NCI-H524 (cell line): Measurements from ENCODE around the gene ASIC4.

Experiments used
- DNase-seq, 2 experiments: peaks; one replicate each; lab custom pipeline; 2025; lab: John Stamatoyannopoulos, UW

Gene ASIC4

DNA sequence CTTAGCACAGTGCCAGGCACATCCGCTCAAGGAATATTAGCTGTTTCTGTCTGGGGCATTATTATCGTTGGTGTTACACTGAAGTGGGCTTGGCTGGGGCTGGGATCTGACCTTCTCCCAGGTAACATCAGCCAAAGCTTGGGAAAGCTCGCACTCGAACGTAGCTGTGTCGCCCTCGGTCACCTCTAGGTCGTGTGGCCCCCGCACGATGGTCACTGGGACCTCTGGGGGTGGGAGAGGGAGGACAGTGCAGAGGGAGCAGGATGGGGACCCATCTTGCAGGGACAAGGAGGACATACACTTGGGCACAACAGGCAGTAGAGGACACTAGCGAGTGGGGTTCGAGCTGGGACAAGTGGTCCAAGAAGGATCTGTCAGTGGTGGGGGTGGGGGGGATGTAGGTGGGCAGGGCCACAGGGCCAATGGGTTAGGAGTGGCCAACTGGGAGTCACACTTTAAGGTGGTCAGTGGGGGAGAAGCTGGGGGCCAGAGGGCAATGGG, 39.2 kb downstream of the ASIC4 start:
- no peak for DNase-seq

DNA sequence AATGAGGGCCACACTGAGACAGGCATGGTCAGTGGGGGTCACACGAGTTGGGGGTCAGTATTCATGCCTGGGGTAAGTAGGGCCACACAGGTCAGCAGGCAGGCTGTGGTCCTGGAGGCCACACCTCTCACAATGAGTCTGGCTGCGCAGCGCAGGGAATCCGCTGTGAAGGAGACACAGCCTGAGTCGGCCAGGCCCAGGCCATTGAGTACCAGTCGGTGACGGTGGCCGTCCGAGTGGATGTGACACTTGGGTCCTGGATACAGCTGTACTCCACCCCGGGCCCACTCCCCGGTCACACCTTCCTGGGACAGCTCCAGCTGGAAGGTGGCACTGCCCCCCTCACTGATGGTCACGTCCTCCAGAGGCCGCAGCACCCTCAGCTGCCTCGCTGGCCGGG, 40.1 kb downstream of the ASIC4 start:
- no peak for DNase-seq

DNA sequence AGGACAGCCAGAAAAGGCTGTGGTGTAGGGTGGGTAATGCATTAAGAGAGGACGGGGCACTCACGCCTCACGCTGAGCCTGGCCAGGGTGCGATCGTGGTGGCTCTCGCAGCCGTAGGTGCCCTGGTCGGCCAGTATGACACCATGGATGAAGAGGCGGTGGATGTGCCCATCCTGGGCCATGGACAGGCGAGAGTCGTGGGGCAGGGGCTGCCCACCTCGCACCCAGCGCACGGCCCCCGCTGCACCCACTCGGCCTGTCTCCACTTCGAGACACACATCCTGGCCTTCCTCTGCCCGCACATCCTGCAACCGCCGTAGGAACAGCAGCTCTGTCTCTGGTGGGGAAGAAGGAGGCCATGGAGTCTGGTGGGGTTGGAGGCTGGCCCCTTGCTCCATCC, 41.7 kb downstream of the ASIC4 start:
- no peak for DNase-seq

DNA sequence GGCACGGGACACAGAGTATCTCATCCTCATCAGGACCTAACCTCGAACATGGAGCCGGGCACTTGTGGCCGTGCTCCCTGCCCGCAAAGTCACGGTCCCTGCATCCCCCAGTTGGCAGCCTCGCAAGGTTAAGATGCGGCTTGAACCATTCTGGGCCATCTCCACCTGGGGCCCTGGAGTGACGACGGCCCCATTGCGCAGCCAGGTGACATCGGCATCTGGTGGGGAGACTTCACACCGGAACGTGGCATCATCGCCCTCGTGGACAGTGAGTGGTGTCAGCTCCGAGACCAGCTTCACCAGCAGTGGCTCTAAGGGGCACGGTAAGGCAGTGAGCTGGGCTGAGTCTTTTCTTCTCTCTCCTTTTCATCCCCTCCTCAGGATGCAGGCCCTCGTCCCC, 42.1 kb downstream of the ASIC4 start:
- no peak for DNase-seq

DNA sequence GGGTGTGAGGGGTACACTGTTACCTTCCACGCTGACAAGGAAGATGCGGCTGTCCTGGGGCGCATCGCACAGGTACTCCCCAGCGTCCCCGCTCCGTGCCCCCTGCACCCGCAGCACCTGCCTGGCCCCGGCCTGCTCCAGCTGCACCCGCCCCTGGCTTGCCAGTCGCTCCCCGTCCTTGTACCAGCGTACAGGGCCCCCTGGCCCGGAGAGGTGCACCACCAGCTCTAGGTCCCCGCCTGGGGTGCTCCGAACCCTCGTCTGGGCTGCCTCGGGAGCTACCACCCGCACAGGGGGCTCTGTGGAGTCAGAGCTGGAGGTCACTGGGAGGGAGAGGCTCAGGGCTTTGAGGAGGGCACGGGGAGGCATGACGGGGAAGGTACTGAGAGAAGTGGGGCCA, 43.0 kb downstream of the ASIC4 start:
- DNase-seq, result no peak

DNA sequence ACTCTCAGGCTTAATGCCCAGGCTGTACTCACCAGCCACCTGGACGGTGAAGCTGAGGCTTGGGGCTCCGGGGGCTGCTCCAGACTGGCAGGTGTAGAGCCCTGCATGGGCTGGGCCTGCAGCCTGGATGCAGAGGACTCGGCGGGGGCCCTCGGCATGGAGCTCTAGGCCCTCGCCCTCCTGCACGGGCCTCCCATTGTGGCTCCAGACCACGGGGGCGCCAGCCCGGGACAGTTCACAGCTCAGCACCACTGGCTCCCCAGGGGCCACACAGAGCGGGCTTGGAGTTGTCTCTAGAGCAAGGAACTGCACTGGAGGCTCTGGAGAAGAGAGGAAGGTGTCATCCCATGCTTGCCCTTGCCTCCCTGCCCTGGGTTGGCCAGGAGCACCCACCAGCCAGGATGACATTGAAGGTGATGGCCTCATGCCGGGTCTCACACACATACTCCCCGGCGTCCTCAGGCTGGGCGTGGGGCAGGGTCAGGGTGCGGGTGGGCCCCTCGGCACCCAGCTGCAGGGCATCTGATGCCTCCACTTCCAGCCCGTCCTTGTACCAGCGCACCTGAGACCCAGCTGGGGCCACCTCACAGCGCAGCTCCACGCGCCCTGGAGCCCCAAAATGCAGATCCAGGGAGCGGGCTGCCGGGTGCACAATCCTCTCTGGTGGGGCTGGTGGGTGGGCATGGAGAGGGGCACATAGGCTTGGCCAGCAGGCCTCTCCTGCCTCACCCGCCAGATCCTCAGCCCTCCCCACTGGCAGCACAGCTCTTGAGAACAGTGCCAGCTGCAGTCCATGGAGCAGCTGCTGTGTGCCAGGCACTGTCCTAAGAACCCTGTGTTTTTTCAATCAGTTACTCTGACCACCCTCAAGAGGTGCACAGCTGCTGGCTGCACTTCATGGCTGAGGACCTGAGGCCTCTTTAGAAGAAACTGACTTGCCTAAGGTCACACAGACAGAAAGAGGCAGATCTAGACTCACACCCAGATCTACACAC, 43.8 kb downstream of the ASIC4 start:
- DNase-seq, result peak in 1 of 2 experiments; percentile 23

DNA sequence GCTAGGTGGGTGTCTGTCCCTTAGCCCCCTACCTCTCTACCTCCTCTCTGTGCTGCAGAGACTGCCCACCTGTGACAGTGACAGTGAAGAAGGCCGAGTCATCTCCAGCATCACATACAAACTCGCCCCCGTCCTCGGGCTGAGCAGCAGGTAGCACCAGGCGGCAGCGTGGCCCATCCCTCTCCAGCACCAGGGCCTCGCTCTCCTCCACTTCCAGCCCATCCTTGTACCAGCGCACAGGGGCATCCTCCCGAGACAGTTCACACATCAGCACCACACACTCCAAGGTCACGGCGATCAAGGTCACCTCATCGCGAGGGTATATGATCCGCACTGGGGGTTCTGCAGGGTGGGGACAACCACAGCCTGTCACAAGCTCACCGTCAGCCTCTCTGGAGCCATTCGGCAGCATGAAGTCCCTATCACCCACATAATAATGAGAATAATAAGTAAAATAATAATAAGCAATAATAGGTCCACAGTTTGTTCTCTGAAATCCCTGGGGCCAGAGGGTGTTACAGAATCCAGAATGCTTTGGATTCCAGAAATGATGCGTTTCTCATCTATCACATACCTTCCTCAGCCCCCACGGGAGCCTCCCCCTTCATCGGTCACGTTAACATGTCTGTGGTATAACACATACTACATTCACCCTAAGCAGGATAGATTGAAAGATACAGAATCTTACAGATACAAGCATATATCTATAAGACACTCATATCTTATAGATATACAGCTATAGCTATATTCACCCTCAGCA, 45.1 kb downstream of the ASIC4 start:
- DNase-seq, result no peak

DNA sequence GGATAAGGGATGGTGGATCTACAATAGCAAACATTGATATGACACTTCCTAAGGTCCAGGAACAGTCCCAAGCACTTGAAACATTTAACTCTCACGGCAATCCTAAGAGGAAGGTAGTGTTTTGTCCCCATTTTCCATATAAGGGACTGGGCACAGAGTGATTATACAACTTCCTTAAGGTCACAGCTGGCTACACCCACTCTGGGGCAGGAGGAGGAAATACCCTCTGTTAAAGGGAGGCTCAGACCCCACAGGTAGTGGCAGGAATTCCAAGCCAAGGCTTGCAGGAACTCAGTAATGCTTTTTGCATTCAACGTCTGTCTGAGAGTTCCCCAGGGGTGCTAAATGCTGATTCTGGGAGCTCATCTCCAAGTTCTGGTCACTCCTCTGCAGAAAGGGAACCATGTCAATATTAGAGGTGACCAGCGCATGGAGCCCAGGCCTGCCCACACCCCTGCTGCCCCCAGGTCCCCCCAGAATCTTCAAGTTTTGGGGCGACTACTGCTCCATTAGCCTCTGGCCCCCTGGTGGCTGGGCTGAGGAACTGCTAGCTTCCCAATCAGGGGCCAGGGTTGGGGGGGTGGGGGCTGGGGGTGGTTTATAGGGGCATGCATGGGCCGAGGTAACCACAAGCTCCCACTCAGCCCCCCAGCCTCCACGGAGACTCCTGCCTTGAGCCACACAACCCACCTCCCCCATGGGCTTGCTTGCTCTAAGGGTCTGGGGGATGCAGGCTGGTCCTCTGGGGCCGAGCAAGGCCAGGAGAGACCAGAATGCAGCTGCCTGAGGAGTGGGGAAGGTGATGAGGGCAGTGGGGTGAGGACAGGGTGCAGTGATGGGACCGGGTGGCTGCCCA, 46.0 kb downstream of the ASIC4 start:
- no peak for DNase-seq

DNA sequence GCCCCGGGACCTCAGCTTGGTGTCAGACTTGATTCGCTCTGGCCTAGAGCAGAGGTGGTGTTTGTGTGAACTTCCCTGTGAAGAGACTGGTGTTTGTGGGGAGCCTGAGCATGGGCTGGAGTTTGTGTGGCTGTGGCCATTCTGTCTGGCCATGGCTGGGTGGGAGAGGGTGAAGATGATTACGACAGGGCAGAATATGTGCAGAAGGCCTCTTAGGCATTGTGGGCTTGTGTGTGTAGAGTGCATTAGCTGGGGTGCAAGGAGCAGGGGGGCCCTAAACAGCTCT, 46.6 kb downstream of the ASIC4 start:
- DNase-seq, result no peak

DNA sequence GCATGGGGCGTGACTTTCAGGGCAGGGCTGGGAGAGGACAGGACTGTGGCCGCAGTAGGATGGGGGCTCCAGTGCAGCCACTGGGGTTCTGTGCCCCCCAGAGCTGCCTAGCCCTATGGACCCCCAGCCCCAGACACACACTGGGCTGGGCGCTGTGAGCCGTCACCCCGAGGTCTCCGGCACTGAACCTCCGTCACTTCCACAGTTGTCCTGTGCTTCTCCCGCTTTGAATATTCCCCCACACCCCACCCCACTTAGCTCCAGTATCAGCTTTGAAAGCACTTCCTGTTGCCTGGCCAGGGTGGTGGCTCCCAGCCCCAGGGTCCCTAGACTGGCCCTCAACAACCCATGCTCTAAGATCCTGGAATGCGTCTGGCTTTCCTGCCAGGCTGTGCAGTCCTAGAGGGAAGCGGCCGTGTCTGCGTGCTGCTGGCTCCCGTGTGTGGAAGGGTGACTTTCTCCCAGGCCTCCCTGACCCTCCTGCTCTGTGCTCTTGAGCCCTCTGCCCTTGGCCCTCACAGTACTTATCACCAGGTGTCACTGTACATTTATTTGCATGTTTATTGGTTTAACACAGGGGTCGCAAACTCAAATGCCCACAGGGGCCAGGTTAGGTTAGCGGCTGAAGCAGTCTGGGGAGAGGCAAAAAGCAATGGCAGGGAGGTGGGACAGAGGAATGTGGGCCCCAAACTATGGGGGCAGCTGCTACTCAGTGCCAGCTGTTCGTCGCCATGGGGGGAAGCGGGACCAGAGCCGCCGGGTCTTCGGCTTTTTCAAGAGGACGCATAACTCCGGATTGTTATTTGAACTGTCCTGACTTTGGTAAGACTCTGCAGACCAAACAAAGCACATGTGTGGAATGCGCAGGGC, 47.1 kb downstream of the ASIC4 start:
- no peak for DNase-seq

DNA sequence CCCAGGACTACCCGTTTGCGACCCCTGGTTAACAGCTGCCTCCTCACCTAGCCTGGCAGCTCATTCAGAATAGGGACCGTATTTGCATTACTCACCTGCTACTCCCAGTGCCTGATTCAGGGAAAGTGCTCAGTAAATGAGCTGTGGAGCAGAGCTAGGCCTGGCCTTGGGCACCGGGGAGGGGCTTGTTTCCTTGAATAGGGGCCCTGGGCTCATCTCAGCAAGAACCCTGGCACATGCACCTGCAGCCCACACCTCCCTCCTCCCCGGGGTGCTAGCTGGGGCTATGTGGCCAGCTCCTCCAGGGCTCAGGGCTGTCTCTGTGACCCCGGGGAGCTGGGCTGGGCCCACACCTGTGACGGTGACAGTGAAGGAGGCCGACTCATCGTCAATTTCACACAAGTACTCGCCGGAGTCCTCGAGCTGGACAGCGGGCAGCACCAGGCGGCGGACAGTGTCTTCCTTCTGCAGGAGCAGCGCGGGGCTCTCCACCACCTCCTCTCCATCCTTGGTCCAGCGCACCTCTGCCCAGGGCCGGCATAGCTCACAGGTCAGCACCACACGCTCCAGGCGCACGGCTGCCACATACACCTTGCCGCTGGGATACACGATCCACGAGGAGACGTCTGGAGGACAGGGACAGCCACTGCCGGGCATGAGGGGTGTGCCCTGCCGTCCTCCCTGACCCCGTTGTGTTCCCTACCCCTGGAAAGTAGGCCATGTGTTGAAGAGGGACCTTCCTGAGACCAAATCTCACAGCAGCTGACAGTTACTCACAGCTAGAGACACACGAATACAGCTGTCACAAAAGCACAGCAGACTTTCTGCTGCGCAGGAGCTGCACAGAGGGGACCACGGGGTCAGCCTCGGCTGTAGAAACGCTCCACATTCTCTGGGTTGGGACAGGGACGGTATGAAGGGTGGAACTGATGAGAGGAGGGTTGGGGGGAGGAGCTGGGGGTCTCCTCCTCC, 48.1 kb downstream of the ASIC4 start:
- no peak for DNase-seq

DNA sequence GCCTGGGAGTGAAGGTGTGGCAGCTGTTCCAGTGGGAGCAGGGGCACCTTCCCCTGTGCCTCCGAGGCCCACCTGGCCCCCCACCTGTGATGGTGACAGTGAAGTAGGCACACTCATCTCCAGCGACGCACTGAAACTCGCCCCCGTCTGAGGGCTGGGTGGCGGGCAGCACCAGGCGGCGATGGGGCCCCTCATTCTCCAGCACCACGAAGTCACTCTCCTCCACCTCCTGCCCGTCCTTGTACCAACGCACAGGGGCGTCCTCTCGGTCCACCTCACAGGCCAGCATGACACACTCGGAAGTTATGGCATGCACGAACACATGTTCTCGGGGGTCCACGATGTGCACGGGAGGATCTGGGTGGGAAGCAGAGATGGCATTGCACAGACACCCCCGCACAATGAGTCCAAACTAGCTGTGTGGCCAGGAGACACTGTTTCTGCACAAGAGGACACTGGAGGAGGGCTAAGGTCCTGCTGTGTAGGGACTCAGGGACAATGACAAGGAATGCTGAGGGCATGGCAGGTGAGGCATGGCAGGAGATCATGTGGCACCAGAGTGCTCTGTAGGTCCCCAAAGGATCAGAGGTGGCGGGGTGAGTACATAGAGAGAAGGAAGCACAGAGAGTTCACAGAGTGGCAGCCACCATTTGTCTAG, 49.1 kb downstream of the ASIC4 start:
- no peak for DNase-seq

DNA sequence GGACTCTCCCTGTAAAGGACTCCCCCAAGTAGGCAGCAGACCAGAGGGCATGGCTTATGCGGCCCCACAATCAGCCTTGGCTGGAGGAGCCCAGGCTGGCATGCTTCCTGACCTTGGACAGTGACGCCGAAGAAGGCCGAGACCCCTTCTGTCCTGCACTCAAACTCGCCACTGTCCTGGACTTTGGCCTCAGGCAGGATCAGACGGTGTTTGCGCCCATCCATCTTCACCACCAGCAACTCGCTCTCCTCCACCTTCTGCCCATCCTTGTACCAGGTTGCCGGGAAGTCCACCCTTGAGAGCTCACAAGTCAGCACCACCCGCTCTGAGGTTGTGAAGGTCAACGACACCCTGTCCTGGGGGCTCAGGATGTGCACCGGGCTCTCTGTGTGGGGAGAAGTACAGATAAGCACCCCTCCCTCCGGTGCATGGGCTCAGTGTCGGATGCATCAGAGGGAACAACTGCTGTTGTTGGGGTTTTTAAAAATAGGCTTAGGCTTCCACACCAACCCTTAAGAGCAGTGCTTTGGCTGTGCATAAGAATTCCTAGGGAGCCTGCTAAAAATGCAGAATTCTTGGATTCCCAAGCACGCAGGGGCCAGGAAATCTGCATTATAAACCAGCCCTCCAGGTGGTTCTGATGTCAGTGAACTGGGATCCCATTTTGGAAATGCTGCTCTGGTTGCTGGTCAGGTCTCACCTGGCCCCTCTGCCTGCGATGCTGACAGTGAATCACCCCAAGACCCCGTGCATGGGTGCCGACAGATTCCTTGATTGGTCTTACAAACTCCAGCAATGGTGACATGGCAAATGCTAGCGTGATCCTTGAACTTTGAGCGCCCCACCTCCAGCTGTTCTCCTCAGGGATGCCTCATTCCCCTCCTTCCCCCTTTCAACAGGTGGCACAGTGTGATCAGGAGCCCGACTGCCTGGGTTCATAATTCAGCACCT, 51.1 kb downstream of the ASIC4 start:
- no peak for DNase-seq

DNA sequence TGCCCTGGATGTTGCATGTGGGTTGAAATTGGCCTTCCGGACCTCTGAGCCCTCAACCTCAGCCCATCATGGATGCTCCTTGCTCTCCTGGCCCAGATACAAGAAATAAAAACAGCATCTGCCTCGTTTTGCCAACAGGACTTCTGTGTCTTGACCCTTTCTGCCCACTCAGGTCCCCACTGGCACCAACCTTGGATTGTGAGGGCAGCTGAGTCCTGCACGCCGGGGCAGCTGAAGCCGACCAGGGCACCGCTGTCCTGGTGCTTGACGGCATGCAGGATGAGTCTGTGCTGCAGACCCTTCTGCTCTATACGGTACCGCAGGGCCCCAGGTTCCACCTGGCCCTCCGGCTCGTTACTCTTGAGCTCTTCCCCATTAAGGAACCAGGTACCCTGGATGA, 52.4 kb downstream of the ASIC4 start:
- no peak for DNase-seq

DNA sequence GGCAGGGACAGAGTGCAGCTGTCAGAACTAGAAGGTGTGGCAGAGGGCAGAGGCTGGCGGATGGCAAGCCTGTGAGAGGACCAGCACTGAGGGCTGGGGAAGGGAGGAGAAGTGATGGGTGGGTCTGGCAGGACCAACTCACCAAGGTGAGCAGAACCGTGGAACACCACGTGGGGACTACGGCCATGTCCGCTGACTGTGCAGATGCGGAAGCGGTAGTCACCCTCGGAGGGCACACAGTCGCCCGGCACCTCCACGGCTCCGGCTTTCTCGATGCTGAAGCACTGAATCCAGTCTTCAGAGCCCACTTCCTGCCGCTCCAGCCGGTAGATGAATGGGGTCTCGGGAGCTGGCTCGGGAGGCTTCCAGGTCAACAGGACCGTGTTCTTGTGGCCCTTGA, 52.8 kb downstream of the ASIC4 start:
- DNase-seq, result no peak

DNA sequence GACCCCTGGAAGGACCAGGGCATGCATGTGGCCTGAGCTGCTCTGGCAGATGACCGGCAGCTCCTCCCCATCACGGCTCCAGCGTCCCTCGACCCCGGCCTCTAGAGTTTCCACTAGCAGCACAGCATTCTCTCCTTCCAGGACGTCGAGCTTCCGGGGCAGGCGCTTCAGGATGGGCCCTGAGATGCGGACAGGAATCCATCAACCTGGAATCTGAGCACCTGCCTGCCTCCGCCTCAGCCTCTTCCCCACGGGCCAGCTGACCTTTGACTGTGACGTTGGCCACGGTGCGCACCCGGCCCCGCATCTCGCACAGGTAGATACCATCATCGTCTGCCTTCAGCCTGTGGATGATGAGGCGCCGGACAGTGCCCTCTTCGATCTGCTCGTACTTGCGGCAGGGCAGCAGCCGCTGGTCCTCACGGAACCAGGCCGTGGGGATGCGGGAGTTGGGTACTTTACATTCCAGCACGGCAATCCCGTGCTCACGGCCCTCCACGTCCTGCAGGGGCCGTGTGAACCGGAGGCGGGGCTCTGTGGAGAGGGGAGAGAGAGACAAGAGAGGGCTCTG, 53.6 kb downstream of the ASIC4 start:
- DNase-seq, result no peak

DNA sequence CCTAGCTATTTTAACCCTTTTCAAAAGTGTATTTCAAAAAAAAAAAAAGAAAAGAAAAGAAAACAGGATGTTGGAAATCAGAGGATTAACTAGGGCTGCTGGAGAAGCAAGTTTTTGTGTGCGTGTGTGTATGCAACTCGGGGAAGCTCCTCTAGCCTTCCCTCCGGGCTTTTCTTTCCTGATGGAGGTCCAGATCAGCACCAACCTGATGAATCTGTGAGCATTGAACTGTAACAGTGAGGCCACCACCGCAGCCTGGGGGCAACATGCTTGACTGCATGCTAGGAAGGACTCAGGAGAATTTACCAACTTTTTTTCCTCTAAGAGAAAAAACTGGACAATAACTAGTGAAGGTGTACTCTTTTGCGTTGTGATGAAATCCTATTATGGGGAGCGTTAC, 54.8 kb downstream of the ASIC4 start:
- no peak for DNase-seq

DNA sequence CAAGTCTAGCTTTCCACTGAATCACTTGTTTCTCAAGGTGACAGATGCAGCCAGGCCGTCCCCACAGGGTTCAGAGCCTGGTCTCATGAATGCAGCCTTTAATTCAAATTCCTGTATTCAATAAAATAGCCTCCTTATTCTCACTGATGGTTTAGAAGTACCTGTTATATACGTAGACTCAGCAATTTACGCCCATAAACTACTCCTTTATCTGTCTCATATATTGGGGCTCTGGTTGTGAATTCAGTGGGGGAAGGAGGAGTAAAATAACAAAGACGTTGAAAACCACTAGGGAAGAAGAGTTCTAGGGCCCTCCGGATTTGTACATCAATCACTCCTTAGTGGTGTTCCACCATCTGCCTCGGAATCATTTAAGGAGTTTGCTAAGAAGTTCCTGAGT, 55.4 kb downstream of the ASIC4 start:
- DNase-seq, result peak; percentile 47 to 89
